Heart left ventricle (tissue), 16 donors: Measurements from ENCODE around the gene ANG. TPM values are rescaled to one million over a fixed set of nuclear protein-coding genes. Genes with fewer than 3 reads are reported as not detected.

Experiments
- ATAC-seq, 4 donors: fragments of 200-7000 bp; cut with Tn5 transposase; one replicate each; pipeline ENCODE4 v1.9.1; 2020 to 2022; ENCODE audit warnings: moderate library complexity in 4 of 4, mild to moderate bottlenecking in 3 of 4, moderate number of reproducible peaks in 1 of 4
- DNase-seq, 5 donors: peaks; one replicate each; pipeline ENCODE4 v3.0.0-alpha.2; 2020
- H3K27ac ChIP-seq, 12 donors: fragments of 200-600 bp; sonication (generic) in 4 of 12; one replicate each; pipeline versions ENCODE4 v1.5.0 to v1.8.0; 2016 to 2022; ENCODE audit warnings: mild to moderate bottlenecking in 2 of 12
- H3K27me3 ChIP-seq, 9 donors: fragments of 200-600 bp; sonication (generic) in 2 of 9; one replicate each; pipeline versions ENCODE4 v1.5.1 to v1.8.0; 2016 to 2022; ENCODE audit warnings: mild to moderate bottlenecking in 3 of 9
- H3K36me3 ChIP-seq, 9 donors: fragments of 200-600 bp; sonication (generic) in 2 of 9; one replicate each; pipeline versions ENCODE4 v1.5.0 to v1.8.0; 2018 to 2022; ENCODE audit warnings: mild to moderate bottlenecking in 2 of 9
- H3K4me1 ChIP-seq, 12 donors: fragments of 200-600 bp; sonication (generic) in 4 of 12; one replicate each; pipeline versions ENCODE4 v1.5.0 to v1.8.0; 2016 to 2022; ENCODE audit warnings: mild to moderate bottlenecking in 3 of 12
- H3K4me3 ChIP-seq, 12 donors: fragments of 200-600 bp; sonication (generic) in 4 of 12; one replicate each; pipeline versions ENCODE4 v1.5.0 to v1.8.0; 2017 to 2022; ENCODE audit warnings: mild to moderate bottlenecking in 9 of 12, moderate library complexity in 4 of 12
- H3K9me3 ChIP-seq, 12 donors: fragments of 200-600 bp; sonication (generic) in 4 of 12; one replicate each; pipeline versions ENCODE4 v1.5.0 to v1.8.0; 2016 to 2022; ENCODE audit warnings: mild to moderate bottlenecking in 1 of 12
- POLR2A ChIP-seq, 2 donors: fragments of 450-650 bp; IDR thresholded peaks; one replicate each; pipeline ENCODE4 v1.6.1; 2017; ENCODE audit warnings: antibody characterized with exemption in 2 of 2, mild to moderate bottlenecking in 2 of 2, moderate library complexity in 2 of 2
- WGBS, 4 donors: extraction: QIAGEN DNeasy Blood & Tissue Kit in 2 of 4; methylation state at CpG; one replicate each; pipeline versions ENCODE4 v1.1.5 to v1.1.7; 2013 to 2018; 5-methylcytosine and 5-hydroxymethylcytosine counted together
- intact Hi-C, 10 donors: fragments of 100-400 bp; cut with DNase I; formaldehyde crosslinking; loops; one replicate each; pipeline versions ENCODE4 v1.11.1 to v1.14.2; 2022
- polyA plus RNA-seq, 2 donors: library from polyadenylated mRNA; stranded (reverse); fragments of 200-250 nt; gene quantifications; one replicate each; pipeline ENCODE4 v1.2.3, GENCODE V29; 2013
- total RNA-seq, 9 donors: library from RNA; depleted of rRNA in 2 of 9; stranded (reverse); fragments of >200 nt in 2 of 9; fragmentation: NEBNext Ultra II Directional in 3 of 9; extraction: Animal tissue kit (Norgen Biotek cat#: 25700) in 3 of 9; gene quantifications; one replicate each; pipeline versions ENCODE4 v1.1.0 to v1.2.4, GENCODE V29; 2016 to 2023
- TF ChIP-seq, protein P1 (sequence below), 12 donors: fragments of 200-600 bp; sonication (generic) in 4 of 12; IDR thresholded peaks; one replicate each; pipeline versions ENCODE4 v1.5.0 to v1.8.0; 2018 to 2022; ENCODE audit warnings: antibody characterized with exemption in 12 of 12, mild to moderate bottlenecking in 5 of 12
- donor health status: ischemic (EF 13 %, LVEDD 7.1; RV severe dilation, severe dysfunction).
- donor health status: healthy with polysubstance abuse.
- donor health status: DM: no; HTN: yes; CAD: no.
- donor health status: DM: no; HTN: no; CAD: no.
- donor health status: ischemic (EF 25% LVEDD 6.9; RV normal size, moderate dysfunction).
- donor health status: ischemic (EF 25% LVEDD 5.7; RV mildly dilated, moderate dysfunction).
- donor health status: healthy.
- donor health status: DM: yes; HTN: yes; CAD: no.
- donor health status: ischemic (EF 35%, LVEDD 5.7; RV mildly dilated, moderate dysfunction).
- donor health status: nonischemic (EF 11% LVEDD 7.7; RV severe dilation, severe dysfunction).
- donor health status: DM: yes; HTN: yes; CAD: no.
- donor health status: PGD.
- donor health status: ischemic (EF 29% LVEDD 5.4; RV normal size, mild dysfunction).
- donor health status: nonischemic (EF 23%, LVEDD 6.1; RV moderate dilation, normal function).

The ANG gene
- total and polyA plus RNA-seq, 11 donors = 2.1 to 9.3 (median 4.0) TPM

DNA sequence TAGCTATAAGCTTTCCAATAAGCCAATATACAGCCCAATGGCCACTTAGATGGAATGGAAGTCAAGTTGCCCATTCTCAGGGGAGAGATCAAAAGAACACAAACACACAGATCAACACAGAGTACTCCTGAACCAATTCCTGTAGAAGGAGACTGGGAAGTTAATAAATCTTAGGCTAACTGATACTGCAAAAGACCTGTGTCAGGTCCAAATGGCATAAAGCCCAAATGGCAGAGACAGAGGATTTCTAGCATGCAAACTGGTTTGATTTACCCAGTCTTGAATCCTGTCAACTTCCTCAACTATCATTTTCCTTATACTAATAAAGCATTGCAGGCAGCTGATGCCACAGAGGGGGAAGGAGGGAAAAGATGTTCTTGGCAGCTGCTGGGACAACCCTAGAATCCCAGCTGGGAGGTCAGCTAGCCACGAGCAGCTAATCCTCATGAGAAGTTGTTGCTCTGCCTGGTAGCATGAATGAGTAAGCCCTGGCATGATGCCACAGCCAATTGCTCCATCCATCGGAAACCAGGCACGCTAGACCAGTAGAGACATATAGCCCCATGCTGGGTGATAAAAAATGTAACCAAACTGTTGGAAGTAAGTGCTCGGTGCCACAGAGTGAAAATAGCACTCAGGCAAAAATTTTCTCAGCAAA, 26.2 kb downstream of the ANG start:
- Histone ChIP-seq H3K27me3 (no peaks in the 10 kb centered on the region), H3K4me3 (no peak overlapping the region), H3K36me3 (no peaks in the 10 kb centered on the region), H3K4me1 (peaks cover 0 to 11% (median 0%) of the 10 kb centered on the region in 12 donors), H3K9me3 (no peaks in the 10 kb centered on the region), H3K27ac (peak overlapping the region in 6 of 12 donors; percentile 28 to 91 (median 60))
- intact Hi-C loops = no loop called here
- TF ChIP-seq POLR2A (IDR thresholded peaks at IDR 0.05) = no peak
- TF ChIP-seq, protein P1, sequence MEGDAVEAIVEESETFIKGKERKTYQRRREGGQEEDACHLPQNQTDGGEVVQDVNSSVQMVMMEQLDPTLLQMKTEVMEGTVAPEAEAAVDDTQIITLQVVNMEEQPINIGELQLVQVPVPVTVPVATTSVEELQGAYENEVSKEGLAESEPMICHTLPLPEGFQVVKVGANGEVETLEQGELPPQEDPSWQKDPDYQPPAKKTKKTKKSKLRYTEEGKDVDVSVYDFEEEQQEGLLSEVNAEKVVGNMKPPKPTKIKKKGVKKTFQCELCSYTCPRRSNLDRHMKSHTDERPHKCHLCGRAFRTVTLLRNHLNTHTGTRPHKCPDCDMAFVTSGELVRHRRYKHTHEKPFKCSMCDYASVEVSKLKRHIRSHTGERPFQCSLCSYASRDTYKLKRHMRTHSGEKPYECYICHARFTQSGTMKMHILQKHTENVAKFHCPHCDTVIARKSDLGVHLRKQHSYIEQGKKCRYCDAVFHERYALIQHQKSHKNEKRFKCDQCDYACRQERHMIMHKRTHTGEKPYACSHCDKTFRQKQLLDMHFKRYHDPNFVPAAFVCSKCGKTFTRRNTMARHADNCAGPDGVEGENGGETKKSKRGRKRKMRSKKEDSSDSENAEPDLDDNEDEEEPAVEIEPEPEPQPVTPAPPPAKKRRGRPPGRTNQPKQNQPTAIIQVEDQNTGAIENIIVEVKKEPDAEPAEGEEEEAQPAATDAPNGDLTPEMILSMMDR (IDR thresholded peaks at IDR 0.05) = no peak
- WGBS, 4 donors = 53 to 69% (median 60%) methylated on average over 4 of the region's 4 CpGs
- peak; percentile 78 to 92 (median 87) for ATAC-seq
- peak; percentile 65 to 87 (median 74) for DNase-seq

GRCh38 chr14:20719777-20720176, 31.2 kb downstream of the ANG start:
- ATAC-seq (no peak), DNase-seq (no peak)
- peaks cover 0 to 10% (median 0%) of the 10 kb centered on the region in 9 donors for H3K27me3 ChIP-seq
- WGBS, 4 donors = 89 to 92% (median 91%) methylated on average over 4 of the region's 4 CpGs
- peaks cover 0 to 13% (median 0%) of the 10 kb centered on the region in 12 donors for H3K4me1 ChIP-seq
- TF ChIP-seq, protein P1 (IDR thresholded peaks at IDR 0.05) = no peak
- no peak for TF ChIP-seq POLR2A (IDR thresholded peaks at IDR 0.05)
- intact Hi-C loops = no loop called here
- H3K27ac ChIP-seq = no peak overlapping the region
- no peak overlapping the region for H3K4me3 ChIP-seq
- no peaks in the 10 kb centered on the region for H3K36me3 ChIP-seq
- H3K9me3 ChIP-seq = no peaks in the 10 kb centered on the region

DNA sequence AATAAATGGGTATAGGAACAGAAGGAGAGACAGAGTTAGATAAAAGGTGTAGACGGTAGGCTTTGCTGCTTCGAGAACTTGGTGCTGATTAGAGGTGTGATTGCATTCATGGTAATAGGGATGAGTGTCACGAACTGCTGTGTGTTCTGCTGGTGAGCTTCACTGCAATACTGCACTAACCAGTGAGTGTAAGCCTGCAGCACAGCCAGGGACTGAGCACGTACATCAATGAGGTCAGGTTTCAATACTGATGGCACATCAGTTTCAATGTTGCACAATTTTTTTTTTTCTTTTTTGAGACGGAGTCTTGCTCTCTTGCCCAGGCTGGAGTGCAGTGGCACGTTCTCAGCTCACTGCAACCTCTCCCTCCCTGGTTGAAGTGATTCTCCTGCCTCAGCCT, 32.2 kb downstream of the ANG start:
- ATAC-seq (no peak), DNase-seq (no peak)
- peaks cover 0 to 9% (median 0%) of the 10 kb centered on the region in 12 donors for H3K4me1 ChIP-seq
- peaks cover 0 to 10% (median 0%) of the 10 kb centered on the region in 9 donors for H3K27me3 ChIP-seq
- H3K9me3 ChIP-seq = no peaks in the 10 kb centered on the region
- H3K36me3 ChIP-seq = no peaks in the 10 kb centered on the region
- H3K27ac ChIP-seq = no peak overlapping the region
- TF ChIP-seq, protein P1 (IDR thresholded peaks at IDR 0.05) = no peak
- TF ChIP-seq POLR2A (IDR thresholded peaks at IDR 0.05) = no peak
- H3K4me3 ChIP-seq = no peak overlapping the region
- 78 to 87% (median 82%) methylated on average over 6 of the region's 6 CpGs for WGBS, 4 donors
- intact Hi-C loops = no loop called here

GRCh38 chr14:20722016-20722415, 33.5 kb downstream of the ANG start:
- Histone ChIP-seq H3K36me3 (no peaks in the 10 kb centered on the region), H3K9me3 (no peaks in the 10 kb centered on the region), H3K27ac (no peak overlapping the region), H3K27me3 (peaks cover 0 to 10% (median 0%) of the 10 kb centered on the region in 9 donors), H3K4me1 (peaks cover 0 to 11% (median 0%) of the 10 kb centered on the region in 12 donors), H3K4me3 (no peak overlapping the region)
- TF ChIP-seq POLR2A (IDR thresholded peaks at IDR 0.05) = no peak
- TF ChIP-seq, protein P1 (IDR thresholded peaks at IDR 0.05) = no peak
- WGBS, 4 donors = 94 to 96% (median 95%) methylated on average over 12 of the region's 12 CpGs
- DNase-seq (no peak), ATAC-seq (peak in 1 of 4 donors; percentile 15)
- intact Hi-C loops = no loop called here
